SU-DHL-6 (cell line): ENCODE measurements around the gene RHOXF2.

Experiments
- H2AFZ ChIP-seq: fragments of 200-600 bp; sonication (generic); 2 replicates; pipeline ENCODE4 v1.6.1; 2014; ENCODE audit warnings: low read depth, mild to moderate bottlenecking, moderate library complexity, mixed read lengths, antibody characterized with exemption, low read length; ENCODE audit not compliant: severe bottlenecking
- H3F3A ChIP-seq: fragments of 200-600 bp; shearing (Covaris generic); 2 replicates; pipeline ENCODE4 v1.6.0; 2016; ENCODE audit warnings: antibody characterized with exemption, mild to moderate bottlenecking; ENCODE audit not compliant: insufficient read depth
- H3K27ac ChIP-seq: fragments of 200-600 bp; sonication (generic); 2 replicates; pipeline ENCODE4 v1.5.1; 2016; ENCODE audit warnings: low read depth, mild to moderate bottlenecking, low read length, moderate library complexity, mixed read lengths
- H3K27me3 ChIP-seq: fragments of 200-600 bp; sonication (generic), shearing (Covaris generic); 2 replicates; pipeline ENCODE4 v1.6.0; 2014; ENCODE audit warnings: mild to moderate bottlenecking, low read length
- H3K36me3 ChIP-seq: fragments of 200-600 bp; sonication (generic); 2 replicates; pipeline ENCODE4 v1.6.1; 2014; ENCODE audit warnings: mild to moderate bottlenecking, low read length, mixed read lengths
- H3K4me2 ChIP-seq: fragments of 300-600, 200-600 bp; shearing (Covaris generic), sonication (generic); 2 replicates; pipeline ENCODE4 v1.6.0; 2014; ENCODE audit warnings: low read length, low read depth, mild to moderate bottlenecking; ENCODE audit not compliant: poor library complexity, severe bottlenecking
- H3K4me3 ChIP-seq: fragments of 200-600 bp; sonication (generic); 2 replicates; pipeline ENCODE4 v1.5.1; 2014; ENCODE audit warnings: antibody characterized with exemption, low read length, mild to moderate bottlenecking, mixed read lengths; ENCODE audit not compliant: insufficient read depth, poor library complexity, severe bottlenecking
- H3K79me2 ChIP-seq: fragments of 200-600 bp; sonication (generic); 2 replicates; pipeline ENCODE4 v1.6.1; 2014; ENCODE audit warnings: mild to moderate bottlenecking, low read length, moderate library complexity; ENCODE audit not compliant: insufficient read depth
- H3K9ac ChIP-seq: fragments of 200-600 bp; sonication (generic); 2 replicates; pipeline ENCODE4 v1.7.0; 2014; ENCODE audit warnings: mild to moderate bottlenecking, low read length
- H3K9me2 ChIP-seq: fragments of 200-600 bp; sonication (generic); replicated peaks from 2 replicates; pipeline ENCODE4 v1.6.1; 2014; ENCODE audit warnings: low read length; ENCODE audit not compliant: insufficient read depth
- H3K9me3 ChIP-seq: fragments of 200-600 bp; sonication (generic); 2 replicates; pipeline ENCODE4 v1.6.1; 2014; ENCODE audit warnings: low read length, mixed read lengths; ENCODE audit not compliant: insufficient read depth
- H4K20me1 ChIP-seq: fragments of 200-600 bp; sonication (generic); 2 replicates; pipeline ENCODE4 v1.6.1; 2014; ENCODE audit warnings: low read depth, mild to moderate bottlenecking, antibody characterized with exemption, low read length, moderate library complexity, mixed read lengths
- EZH2phosphoT487 ChIP-seq: fragments of 200-600 bp; sonication (generic), shearing (Covaris generic); conservative IDR thresholded peaks from 2 replicates; pipeline ENCODE4 v1.6.1; 2018; ENCODE audit warnings: mild to moderate bottlenecking, antibody characterized with exemption, low read length, moderate library complexity, mixed read lengths
- TF ChIP-seq, protein P1 (sequence below): fragments of 200-600 bp; sonication (generic); IDR thresholded peaks from one replicate; pipeline ENCODE4 v1.5.1; 2017; ENCODE audit warnings: antibody characterized with exemption, mild to moderate bottlenecking, low read length, moderate library complexity; ENCODE audit not compliant: insufficient read depth, poor library complexity, severe bottlenecking

The RHOXF2 gene

DNA sequence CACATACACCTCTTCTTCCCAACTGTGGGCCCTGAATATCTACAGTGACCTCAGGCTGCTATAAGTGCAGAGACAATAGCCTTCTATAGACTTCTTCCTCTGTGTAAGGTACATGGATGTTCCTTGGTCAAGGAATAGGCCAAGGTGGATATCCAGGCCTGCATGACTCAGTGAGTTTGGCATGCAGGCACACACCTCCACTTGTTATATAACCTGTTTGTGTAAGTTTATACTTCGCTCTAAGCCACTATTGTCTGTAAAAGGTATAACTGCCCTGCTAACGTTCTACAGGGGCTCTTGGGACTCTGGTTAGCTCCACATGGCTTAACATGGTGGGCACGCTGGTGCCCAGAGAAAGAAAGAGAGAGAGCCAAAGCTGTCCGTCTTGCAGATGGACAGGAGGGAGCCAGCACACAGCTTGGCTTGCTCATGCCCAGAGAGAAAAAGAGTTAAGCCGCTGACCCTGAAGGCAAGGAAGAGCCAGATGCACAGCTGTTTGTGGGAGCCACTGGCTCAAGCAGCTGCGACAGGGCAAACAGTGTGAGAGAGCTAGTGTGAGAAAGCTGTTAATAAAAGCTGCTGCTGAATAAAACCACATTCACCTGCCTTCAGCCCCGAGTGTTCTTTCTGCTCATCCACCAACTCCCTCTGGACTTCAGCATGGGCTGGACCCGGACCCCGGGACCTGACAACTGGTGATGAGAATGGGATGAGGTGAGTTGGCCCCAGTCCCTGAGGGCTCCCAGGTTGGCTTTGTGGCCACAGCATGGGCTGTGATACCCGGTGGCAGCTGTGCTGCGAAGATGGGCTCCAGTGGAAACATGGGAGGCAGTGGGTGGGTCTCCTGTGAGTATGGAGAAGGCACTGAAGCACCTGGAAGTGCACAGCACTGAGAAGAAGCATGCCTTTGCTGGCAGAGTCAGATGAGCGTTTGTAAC is 47.7 kb downstream of the RHOXF2 start:
- H3K9ac ChIP-seq: no peak overlapping the region
- H3K27me3 ChIP-seq: no peaks in the 10 kb centered on the region
- H2AFZ ChIP-seq: no peak overlapping the region
- no peaks in the 10 kb centered on the region for H3K9me3 ChIP-seq
- H3K4me3 ChIP-seq: no peak overlapping the region
- no peaks in the 10 kb centered on the region for H3K36me3 ChIP-seq
- no peak overlapping the region for H3K4me2 ChIP-seq
- TF ChIP-seq, protein P1, sequence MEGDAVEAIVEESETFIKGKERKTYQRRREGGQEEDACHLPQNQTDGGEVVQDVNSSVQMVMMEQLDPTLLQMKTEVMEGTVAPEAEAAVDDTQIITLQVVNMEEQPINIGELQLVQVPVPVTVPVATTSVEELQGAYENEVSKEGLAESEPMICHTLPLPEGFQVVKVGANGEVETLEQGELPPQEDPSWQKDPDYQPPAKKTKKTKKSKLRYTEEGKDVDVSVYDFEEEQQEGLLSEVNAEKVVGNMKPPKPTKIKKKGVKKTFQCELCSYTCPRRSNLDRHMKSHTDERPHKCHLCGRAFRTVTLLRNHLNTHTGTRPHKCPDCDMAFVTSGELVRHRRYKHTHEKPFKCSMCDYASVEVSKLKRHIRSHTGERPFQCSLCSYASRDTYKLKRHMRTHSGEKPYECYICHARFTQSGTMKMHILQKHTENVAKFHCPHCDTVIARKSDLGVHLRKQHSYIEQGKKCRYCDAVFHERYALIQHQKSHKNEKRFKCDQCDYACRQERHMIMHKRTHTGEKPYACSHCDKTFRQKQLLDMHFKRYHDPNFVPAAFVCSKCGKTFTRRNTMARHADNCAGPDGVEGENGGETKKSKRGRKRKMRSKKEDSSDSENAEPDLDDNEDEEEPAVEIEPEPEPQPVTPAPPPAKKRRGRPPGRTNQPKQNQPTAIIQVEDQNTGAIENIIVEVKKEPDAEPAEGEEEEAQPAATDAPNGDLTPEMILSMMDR: no peak
- no peak for TF ChIP-seq EZH2phosphoT487
- no peaks in the 10 kb centered on the region for H3K79me2 ChIP-seq
- no peaks in the 10 kb centered on the region for H4K20me1 ChIP-seq
- no peaks in the 10 kb centered on the region for H3K9me2 ChIP-seq
- no peaks in the 10 kb centered on the region for H3F3A ChIP-seq
- H3K27ac ChIP-seq: no peak overlapping the region

DNA sequence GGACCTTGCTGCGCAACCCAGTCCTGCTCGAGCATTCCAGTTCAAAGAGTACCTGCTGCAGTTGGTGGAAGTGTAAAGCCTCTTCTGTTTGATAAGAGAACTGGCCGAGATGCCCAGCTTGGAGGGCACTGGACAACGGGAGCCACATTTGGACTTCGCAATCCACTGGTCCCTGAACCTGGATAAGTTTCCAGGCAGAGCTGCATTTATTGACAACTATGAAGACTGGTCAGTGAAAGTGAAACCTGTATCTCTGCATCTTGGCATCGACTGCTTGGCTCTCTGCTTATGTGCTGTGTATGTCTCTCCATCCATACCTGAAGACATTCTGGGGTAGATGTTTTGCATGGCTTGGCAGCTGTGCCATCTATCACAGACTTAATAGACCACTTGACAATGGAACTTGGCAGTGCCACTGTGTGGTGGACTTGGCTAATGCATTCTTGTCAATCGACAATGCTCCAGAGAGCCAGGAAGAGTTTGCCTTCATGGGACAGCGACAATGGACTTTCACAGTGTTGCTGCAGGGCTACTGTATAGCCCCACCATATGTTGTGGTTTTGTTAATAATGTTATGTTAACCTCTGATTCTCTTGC is 48.7 kb downstream of the RHOXF2 start:
- Histone ChIP-seq H3F3A (no peaks in the 10 kb centered on the region), H3K36me3 (no peaks in the 10 kb centered on the region), H3K27ac (no peak overlapping the region), H4K20me1 (no peaks in the 10 kb centered on the region), H3K27me3 (no peaks in the 10 kb centered on the region), H3K9me2 (no peaks in the 10 kb centered on the region), H3K4me3 (no peak overlapping the region), H3K9me3 (no peaks in the 10 kb centered on the region), H2AFZ (no peak overlapping the region), H3K4me2 (no peak overlapping the region), H3K79me2 (no peaks in the 10 kb centered on the region), H3K9ac (no peak overlapping the region)
- TF ChIP-seq EZH2phosphoT487: no peak
- TF ChIP-seq, protein P1: no peak

DNA sequence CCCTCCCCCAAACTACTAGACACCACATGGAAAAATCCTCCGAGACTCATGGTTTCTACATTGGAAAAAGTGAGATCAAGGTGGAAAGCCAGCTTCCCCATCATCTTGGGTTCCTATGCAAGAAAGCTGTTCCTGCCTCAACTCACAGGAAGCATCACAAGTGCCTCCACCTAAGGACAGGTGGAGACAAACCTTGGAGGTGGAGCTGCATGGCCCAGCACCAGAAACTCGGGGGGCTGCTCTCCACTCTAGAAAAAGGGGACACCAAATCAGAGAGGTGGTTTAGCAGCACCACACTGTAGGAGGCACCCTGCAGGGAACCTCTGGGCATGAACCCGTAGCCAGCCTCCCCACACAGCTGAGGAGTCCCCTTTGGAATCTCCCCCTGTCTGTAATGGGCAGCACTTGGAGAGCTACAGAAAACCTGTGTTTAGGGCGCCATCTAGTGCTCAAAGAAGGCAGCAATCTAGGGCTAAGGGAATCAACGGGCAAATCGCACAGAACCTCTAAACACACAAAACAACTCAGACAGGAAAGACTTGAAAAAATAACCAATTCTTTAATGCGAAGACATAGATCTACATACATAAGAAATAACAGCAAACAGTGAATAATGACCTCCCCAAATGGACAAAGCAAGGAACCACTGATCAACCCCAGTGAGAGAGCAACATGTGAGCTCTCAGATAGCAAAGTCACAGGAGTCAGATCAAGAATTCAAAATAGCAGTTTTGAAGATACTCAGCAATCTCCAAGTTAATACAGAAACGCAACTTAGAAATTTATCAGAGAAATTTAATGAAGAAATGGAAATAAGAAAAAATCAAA is 55.2 kb downstream of the RHOXF2 start:
- no peaks in the 10 kb centered on the region for H3K79me2 ChIP-seq
- H3K36me3 ChIP-seq: no peaks in the 10 kb centered on the region
- no peak for TF ChIP-seq EZH2phosphoT487
- TF ChIP-seq, protein P1: peak; percentile 47

More for the DNA sequence above, 55.2 kb downstream of the RHOXF2 start:
- Histone ChIP-seq H3K9ac (no peak overlapping the region), H4K20me1 (no peaks in the 10 kb centered on the region), H3K9me3 (no peaks in the 10 kb centered on the region), H3K4me2 (no peak overlapping the region), H3K9me2 (no peaks in the 10 kb centered on the region), H2AFZ (no peak overlapping the region), H3K27ac (no peak overlapping the region), H3K27me3 (no peaks in the 10 kb centered on the region), H3K4me3 (no peak overlapping the region), H3F3A (no peaks in the 10 kb centered on the region)
